Neuron (in vitro differentiated cells): ENCODE data around the gene FNDC8.
"Not testable (repeated sequence)": the region's sequence is repeated elsewhere in the genome, so short reads cannot be mapped to it uniquely, and the experiment has no call there.

ENCODE experiments used
- H2AFZ ChIP-seq: one replicate; pipeline ENCODE4 v1.6.1; 2013; ENCODE audit warnings: low read depth, mild to moderate bottlenecking, inconsistent platforms, low read length, moderate library complexity
- H3K27me3 ChIP-seq: one replicate; pipeline ENCODE4 v1.6.1; 2013; ENCODE audit warnings: low read length; ENCODE audit not compliant: insufficient read depth
- H3K36me3 ChIP-seq: one replicate; pipeline ENCODE4 v1.6.1; 2013; ENCODE audit warnings: low read length; ENCODE audit not compliant: insufficient read depth
- H3K4me1 ChIP-seq: one replicate; pipeline ENCODE4 v1.6.1; 2013; ENCODE audit warnings: low read length; ENCODE audit not compliant: insufficient read depth
- H3K4me3 ChIP-seq: 2 replicates; pipeline ENCODE4 v1.5.1; 2013; ENCODE audit warnings: mild to moderate bottlenecking, low read length, moderate library complexity
- H3K9me3 ChIP-seq: one replicate; pipeline ENCODE4 v1.6.1; 2013; ENCODE audit warnings: low read length

The FNDC8 gene

DNA sequence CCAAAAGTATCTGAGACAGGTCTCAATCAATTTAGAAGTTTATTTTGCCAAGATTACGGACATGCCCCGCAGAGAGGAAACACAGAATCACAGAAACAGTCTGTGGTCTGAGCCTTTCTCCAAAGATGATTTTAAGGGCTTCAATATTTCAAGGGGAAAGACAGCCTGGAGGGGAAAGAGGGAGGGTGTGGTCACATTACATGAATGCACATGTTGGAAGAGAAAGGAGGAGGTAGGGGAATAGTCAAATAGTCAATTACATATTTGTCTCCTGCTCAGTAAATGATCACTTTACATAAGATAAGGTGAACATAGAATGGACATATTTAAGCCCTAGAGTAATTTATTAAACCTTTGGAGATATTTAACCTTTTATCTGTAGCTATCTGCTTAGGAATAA is 38.5 kb downstream of the FNDC8 start:
- H2AFZ ChIP-seq, result no peak overlapping the region
- H3K4me3 ChIP-seq, result no peak overlapping the region
- peaks cover 26% of the 10 kb centered on the region for H3K27me3 ChIP-seq
- H3K4me1 ChIP-seq, result no peaks in the 10 kb centered on the region
- no peaks in the 10 kb centered on the region for H3K36me3 ChIP-seq
- peaks cover 3% of the 10 kb centered on the region for H3K9me3 ChIP-seq

DNA sequence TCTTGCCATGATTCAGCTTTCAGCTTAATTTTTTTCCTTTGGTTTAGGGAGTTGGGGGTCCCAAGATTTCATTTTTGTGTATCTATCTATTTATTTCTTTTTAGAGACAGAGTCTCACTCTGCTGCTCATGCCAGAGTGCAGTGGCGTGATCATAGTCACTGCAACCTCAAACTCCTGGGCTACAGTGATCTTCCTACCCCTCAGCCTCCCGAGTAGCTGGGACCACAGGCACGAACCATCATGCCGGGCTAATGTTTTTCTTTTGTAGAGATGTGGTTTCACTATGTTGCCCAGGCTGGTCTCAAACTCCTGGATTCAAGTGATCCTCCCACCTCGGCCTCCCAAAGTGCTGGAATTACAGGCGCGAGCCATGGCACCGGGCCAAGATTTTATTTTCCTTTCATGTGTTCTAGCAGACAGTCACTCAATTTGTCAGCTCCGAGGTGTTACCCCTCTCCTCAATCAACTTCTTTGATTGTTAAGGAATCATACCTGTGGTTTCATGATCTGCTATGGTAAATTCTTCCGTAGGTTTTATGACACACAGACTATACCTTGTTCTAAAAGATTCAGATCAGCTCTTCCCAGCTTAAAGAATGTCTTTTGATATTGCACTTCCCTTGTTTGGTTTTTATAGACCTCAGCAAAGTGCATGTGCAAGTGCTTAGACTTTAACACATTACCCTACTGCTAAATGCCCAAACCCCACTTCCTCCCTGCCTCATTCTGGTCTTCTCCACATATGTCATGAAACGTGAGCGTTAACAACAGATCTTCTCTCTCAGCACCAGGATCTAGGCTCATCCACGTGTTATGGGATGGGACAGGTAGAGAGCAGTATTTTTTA is 39.2 kb downstream of the FNDC8 start:
- peaks cover 3% of the 10 kb centered on the region for H3K9me3 ChIP-seq
- H3K36me3 ChIP-seq, result no peaks in the 10 kb centered on the region
- no peak overlapping the region for H2AFZ ChIP-seq
- H3K27me3 ChIP-seq, result peaks cover 22% of the 10 kb centered on the region
- no peaks in the 10 kb centered on the region for H3K4me1 ChIP-seq
- no peak overlapping the region for H3K4me3 ChIP-seq

DNA sequence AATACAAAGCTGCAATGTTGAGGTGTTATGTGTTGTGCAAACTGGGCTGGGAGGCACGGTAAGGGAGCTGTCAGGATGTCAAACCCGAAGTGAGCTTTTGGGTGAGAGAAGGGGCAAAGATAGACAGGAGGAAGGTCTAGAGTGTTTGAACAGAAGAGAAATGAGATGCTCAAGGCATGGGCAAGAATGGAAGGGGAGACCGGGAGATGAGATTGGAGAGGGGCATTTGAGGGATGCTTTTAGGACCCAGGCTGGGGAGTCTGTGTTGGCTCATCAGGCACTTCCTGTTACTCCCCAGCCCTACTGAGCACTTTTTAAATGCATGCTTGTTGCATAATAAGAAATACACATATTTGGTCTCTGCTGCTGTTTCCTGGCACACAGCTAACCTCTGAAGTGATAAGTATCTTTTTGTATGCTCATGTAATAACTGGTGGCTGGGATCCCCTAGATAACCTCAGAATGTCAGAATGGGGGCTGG is 39.9 kb downstream of the FNDC8 start:
- H3K4me3 ChIP-seq, result no peak overlapping the region
- no peaks in the 10 kb centered on the region for H3K4me1 ChIP-seq
- H2AFZ ChIP-seq, result no peak overlapping the region
- H3K36me3 ChIP-seq, result no peaks in the 10 kb centered on the region
- peaks cover 3% of the 10 kb centered on the region for H3K9me3 ChIP-seq
- H3K27me3 ChIP-seq, result peaks cover 22% of the 10 kb centered on the region

DNA sequence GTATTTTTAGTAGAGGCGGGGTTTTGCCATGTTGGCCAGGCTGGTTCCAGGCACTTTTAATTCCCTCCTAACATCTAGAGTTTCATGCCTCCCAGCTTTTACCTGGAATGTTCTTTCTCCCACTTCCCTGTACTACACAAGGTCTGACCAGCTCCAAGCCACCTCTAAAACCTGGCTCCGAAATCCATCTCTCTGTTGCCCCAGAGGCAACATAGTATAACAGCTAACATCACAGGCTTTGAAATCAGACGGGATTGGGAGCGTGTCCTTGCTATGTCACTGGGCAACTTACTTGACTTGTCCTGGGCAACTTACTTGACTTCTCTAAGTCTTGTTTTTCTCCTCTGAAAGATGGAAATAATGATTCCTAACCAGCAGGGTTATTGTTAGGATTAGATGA is 41.3 kb downstream of the FNDC8 start:
- Histone ChIP-seq H3K36me3 (no peaks in the 10 kb centered on the region), H3K4me1 (no peaks in the 10 kb centered on the region), H3K4me3 (no peak overlapping the region), H3K9me3 (peaks cover 3% of the 10 kb centered on the region), H2AFZ (no peak overlapping the region), H3K27me3 (peaks cover 22% of the 10 kb centered on the region)

DNA sequence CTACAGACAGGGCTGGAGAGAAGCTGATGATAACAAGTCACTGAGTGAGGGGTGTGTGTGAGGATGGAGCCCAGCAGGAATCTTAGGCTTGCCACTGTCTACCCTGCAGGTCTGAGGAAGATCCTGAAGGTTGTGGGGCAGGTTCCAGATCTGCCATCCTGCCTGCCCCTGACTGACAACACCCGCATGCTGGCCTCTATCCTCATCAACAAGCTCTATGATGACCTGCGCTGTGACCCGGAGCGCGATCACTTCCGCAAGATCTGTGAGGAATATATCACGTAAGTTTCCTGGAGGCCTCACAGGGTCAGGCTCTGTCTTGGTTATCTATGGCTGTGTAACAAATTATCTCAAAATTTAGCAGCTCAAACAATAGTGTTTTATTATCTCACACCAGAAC is 42.5 kb downstream of the FNDC8 start:
- Histone ChIP-seq H3K36me3 (no peaks in the 10 kb centered on the region), H2AFZ (no peak overlapping the region), H3K27me3 (peaks cover 23% of the 10 kb centered on the region), H3K4me1 (no peaks in the 10 kb centered on the region), H3K4me3 (no peak overlapping the region), H3K9me3 (peaks cover 3% of the 10 kb centered on the region)

DNA sequence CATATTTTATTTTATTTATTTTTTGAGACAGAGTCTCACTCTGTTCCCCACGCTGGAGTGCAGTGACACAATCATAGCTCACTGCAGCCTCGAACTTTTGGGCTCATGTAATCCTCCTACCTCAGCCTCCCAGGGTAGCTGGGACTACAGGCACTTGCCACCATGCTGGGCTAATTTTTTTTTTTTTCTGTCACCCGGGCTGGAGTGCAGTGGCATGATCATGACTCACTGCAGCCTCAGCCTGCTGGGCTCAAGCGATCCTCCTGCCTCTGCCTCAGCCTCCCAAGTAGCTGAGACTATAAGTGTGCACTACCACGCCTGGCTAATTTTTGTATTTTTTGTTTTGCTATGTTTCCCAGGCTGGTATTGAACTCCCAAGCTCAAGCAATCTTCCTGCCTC is 43.3 kb downstream of the FNDC8 start:
- no peak overlapping the region for H3K4me3 ChIP-seq
- H3K4me1 ChIP-seq, result no peaks in the 10 kb centered on the region
- H3K27me3 ChIP-seq, result peaks cover 19% of the 10 kb centered on the region
- no peak overlapping the region for H2AFZ ChIP-seq
- H3K36me3 ChIP-seq, result no peaks in the 10 kb centered on the region
- peaks cover 3% of the 10 kb centered on the region for H3K9me3 ChIP-seq

DNA sequence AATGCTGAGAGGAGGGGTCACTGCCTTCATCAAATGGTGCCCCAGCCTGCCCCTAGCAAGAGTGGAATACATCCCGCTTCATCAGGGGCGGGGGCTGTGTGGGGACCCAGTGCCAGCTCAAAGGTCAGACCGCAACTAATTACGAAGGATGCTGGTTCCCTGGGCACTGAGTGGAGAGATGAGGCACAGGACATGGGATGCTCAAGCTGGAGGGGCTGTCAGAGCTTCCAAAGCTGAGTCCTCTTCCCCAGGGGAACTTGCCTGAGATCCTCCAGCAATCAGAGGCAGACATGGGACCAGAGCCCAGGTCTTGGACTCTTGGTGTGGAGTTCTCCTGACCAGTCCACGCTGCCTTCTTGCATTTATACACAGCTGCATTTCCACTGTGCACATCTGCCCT is 45.1 kb downstream of the FNDC8 start:
- Histone ChIP-seq H3K27me3 (peaks cover 10% of the 10 kb centered on the region), H3K36me3 (no peaks in the 10 kb centered on the region), H3K4me3 (no peak overlapping the region), H2AFZ (no peak overlapping the region), H3K9me3 (peaks cover 3% of the 10 kb centered on the region), H3K4me1 (no peaks in the 10 kb centered on the region)

DNA sequence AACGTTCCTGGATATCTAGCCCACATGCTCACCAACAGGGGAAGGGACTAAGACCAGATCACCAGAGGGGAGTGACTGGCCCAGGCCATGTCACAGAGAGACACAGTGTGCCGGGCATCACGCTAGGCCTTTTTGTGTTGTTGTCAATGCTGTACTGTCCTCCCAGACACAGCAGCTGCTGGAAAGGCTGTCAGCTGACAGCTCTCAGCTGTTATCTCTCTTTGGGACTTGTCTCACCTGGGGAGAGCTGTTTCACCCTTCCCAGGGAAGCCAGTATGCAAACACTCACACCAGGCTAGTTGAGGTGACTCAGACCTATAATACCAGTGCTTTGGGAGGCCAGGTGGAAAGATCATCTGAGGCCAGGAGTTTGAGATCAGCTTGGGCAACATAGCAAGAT is 45.6 kb downstream of the FNDC8 start:
- Histone ChIP-seq H3K4me1 (no peaks in the 10 kb centered on the region), H2AFZ (no peak overlapping the region), H3K27me3 (peaks cover 9% of the 10 kb centered on the region), H3K36me3 (no peaks in the 10 kb centered on the region), H3K4me3 (no peak overlapping the region), H3K9me3 (peaks cover 3% of the 10 kb centered on the region)

DNA sequence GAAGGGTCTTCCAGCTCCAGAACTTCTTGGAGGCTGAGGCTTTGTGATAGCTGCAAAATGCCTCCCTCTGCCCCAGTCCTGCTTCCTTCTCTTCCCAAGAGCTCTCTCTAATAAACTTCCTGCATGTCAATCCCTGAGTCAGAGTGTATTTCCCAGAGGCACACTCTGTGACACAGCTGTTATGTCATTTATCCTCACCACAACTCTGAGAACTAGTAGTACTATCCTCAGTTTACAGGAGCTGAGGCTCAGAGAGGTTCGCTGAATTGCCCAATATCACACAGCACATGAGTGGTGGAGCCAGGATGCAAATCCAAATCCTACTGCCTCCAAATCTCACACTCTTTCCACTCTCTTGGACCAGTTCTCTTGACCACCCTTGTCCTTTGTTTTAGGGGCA is 46.3 kb downstream of the FNDC8 start:
- Histone ChIP-seq H3K4me1 (no peaks in the 10 kb centered on the region), H3K27me3 (peaks cover 9% of the 10 kb centered on the region), H3K9me3 (peaks cover 3% of the 10 kb centered on the region), H3K36me3 (no peaks in the 10 kb centered on the region), H3K4me3 (no peak overlapping the region), H2AFZ (no peak overlapping the region)

DNA sequence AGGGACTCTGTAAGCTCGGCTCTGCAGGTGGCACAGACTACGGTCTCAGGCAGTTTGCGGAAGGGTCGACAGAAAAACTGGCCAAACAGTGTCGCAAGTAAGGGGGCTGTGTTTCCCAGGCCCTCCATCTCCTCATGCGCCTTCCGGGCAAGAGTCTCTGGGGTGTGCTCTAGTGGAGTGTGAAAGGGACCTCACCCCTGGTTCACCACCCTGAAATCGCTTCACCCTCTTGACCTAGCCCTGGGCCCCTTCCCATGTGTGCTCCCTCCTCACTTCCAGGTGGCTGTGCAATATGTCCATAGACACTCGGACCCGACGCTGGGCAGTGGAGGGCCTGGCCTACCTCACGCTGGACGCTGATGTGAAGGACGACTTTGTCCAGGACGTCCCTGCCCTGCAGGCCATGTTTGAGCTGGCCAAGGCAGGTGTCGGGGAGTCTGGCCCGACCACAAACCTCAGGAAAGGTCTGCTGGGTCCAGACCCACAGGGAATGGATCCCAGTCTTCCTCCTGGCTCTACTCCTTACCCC is 48.5 kb downstream of the FNDC8 start:
- Histone ChIP-seq H3K36me3 (no peaks in the 10 kb centered on the region), H3K4me1 (no peaks in the 10 kb centered on the region), H2AFZ (no peak overlapping the region), H3K4me3 (no peak overlapping the region), H3K27me3 (peaks cover 9% of the 10 kb centered on the region), H3K9me3 (no peaks in the 10 kb centered on the region)

DNA sequence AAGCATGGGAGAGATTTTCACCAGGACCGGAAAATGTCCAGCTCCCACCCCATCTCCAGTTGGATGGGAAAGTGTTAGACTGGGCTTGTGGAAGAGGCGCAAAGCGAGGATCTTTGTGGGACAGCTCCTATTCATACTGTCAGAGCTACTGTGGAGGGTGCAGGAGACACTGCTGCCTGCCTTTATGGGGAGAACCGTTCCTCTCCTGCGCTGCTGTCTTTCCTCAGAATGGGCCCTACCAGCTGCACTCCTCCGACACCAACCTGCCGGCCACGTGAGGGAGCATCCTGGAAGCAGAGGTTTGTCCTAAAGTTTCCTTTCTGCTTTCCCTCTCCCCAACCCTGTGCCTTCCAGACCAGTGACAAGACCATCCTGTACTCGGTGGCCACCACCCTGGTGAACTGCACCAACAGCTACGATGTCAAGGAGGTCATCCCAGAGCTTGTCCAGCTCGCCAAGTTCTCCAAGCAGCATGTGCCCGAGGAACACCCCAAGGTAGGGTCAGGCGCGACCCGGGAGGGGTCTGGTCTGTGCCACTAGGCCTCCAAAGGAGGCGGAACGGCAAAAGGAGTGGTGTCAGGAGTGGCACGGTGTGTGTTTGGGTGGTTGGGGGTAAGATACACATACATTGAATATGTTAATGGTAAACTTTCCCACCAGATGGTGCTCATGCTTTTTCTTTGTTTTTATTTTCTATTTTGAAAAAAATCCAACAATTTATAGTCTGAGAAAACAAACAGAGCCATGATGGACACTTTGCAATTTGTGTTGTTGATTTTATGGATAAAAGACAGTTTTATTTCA is 49.8 kb downstream of the FNDC8 start:
- Histone ChIP-seq H3K27me3 (peaks cover 9% of the 10 kb centered on the region), H3K9me3 (no peaks in the 10 kb centered on the region), H3K4me1 (no peaks in the 10 kb centered on the region), H2AFZ (no peak overlapping the region), H3K4me3 (no peak overlapping the region), H3K36me3 (no peaks in the 10 kb centered on the region)

DNA sequence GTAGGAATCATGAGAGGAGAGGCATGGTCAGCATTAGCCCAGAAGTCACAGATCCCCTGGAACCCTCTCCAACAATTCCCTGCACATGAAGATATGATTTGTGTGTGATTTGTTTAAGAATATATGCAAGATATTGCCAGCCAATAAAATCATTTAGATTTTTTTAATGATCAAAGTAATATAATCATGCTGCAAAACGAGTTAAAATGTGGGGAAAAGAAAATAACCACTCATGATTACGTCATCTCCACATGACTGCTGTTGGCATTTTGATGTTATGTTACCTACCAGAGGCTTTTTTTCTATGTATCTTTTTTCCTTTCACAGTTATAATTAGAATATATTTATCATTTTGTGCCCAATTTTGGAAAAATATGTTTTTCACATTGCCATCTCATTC is 50.4 kb downstream of the FNDC8 start:
- no peaks in the 10 kb centered on the region for H3K36me3 ChIP-seq
- no peaks in the 10 kb centered on the region for H3K4me1 ChIP-seq
- H3K4me3 ChIP-seq, result no peak overlapping the region
- no peak overlapping the region for H2AFZ ChIP-seq
- H3K27me3 ChIP-seq, result peaks cover 9% of the 10 kb centered on the region
- no peaks in the 10 kb centered on the region for H3K9me3 ChIP-seq

DNA sequence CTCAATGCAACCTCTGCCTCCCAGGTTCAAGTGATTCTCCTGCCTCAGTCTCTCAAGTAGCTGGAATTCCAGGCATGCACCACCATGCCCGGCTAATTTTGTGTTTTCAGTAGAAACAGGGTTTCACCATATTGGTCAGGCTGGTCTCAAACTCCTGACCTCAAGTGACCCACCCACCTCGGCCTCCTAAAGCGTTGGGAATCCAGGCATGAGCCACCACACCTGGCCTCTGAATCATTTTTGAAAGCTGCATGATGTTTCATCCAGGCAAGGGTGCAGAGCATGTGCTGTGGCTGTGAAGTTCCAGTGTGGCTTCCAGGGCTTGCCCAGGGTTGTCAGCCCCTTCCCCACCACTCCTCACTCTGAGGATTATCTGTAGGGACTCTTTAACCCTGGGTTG is 50.9 kb downstream of the FNDC8 start:
- H3K27me3 ChIP-seq, result not testable (repeated sequence)

More for the DNA sequence above, 50.9 kb downstream of the FNDC8 start:
- not testable (repeated sequence) for H3K36me3 ChIP-seq, H3K4me1 ChIP-seq, H3K4me3 ChIP-seq, H3K9me3 ChIP-seq, H2AFZ ChIP-seq
